ENCODE data around the gene WDFY1.

WDFY1 gene

DNA sequence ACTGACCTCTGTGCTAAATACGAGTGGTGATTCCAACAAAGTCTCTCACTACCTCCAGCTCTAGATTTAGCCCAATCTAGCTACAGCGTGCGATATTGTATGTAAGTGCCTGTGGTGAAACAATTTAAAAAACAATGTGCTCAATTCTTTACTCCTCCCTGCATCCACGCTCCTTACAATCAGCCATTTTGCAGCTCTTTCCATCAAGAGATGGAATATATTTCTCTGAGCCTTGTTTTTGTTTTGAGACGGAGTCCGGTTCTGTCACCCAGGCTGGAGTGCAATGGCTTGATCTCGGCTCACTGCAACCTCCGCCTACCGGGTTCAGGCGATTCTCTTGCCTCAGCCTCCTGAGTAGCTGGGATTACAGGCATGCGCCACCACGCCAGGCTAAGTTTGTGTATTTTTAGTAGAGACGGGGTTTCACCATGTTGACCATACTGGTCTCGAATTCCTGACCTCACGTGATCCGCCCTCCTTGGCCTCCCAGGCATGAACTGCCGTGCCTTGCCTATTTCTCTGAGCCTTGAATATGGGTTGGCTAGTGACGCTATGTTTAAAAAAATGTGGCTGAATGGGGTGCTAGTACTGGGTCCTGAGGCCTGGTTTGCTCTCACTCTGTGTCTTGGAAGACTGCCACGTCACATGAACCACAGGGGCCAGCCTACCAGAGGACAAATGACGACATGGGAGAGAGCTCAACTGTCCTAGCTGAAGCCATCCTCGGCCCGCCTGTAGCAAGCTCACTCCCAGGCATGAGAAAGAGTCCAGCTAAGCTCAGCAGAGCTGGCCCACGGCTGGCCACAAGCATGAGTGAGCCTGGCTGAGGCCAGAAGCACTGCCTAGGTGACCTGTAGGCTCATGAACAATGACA, 14.8 kb downstream of the WDFY1 start:
- DNase-seq (ENCODE audit: low read depth): no peak

DNA sequence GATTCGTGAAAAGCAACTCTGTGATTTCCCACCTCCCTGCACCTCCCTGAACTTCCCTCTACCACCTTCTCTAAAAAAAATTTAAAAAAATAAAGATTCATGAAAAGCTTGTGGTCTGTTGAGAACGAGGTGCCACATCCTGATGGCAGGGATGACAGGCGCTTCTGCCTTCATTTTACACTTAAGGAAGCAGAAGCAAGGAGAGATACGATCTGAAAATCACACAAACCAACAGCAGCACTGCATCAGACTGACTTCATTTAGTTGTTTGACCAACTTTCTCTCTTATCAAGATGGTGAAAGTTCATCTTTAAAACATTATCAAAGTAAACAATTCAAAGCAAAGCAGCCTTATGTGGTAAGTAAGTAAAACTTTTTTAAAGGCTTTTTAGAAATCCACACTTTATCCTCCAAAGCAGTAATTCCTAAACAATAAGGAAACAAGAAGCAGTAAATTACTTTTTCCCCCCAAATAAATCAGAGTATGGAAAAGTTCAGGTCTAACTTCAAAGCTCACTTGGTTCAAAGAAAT, 15.5 kb downstream of the WDFY1 start:
- no peak for DNase-seq (ENCODE audit: low read depth)

GRCh38 chr2:223928113-223929006, 16.8 kb downstream of the WDFY1 start:
- no peak for DNase-seq (ENCODE audit: low read depth)

DNA sequence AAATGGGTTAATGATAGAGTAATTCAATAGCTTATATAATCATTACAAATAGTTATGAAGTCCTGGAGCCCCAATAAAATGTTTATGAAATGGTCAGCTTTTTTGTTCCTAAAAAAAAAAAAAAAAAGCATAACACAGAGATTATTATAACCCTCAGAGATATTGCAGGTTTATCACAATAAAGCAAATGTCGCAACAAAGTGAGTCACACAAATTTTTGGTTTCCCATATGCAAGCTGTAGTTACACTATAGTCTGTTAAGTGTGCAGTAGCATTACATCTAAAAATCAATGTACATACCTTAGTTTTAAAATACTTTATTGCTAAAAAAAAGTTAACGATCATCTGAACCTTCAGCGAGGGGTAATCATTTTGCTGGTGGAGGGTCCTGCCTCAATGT, 20.0 kb downstream of the WDFY1 start:
- DNase-seq (ENCODE audit: low read depth): no peak

- no peak for DNase-seq (ENCODE audit: low read depth)
Measured at GRCh38 chr2:223923976-223924375, 21.2 kb downstream of the WDFY1 start.

DNA sequence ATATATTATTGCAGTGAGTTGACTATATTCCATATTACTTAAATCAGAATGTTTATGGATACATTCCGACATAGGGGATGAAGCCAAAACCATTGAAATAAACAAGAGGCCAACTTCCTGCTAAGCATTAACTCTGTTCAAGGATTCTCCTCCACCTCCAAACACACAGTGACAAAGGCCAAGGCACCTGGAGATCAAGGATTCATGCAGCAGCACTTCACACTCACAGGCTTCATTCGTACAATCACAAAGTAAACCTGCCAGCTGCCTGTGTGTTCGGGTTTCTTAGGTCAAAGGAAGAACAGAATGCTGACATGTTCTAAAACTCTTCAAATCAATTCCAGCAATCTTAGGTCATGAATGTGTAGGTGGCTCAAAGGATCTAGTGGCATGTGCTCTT, 22.8 kb downstream of the WDFY1 start:
- DNase-seq (ENCODE audit: low read depth): no peak

- no peak for DNase-seq (ENCODE audit: low read depth)
Measured at GRCh38 chr2:223921204-223921603, 23.9 kb downstream of the WDFY1 start.

- DNase-seq (ENCODE audit: low read depth): no peak
Measured at GRCh38 chr2:223920109-223920508, 25.0 kb downstream of the WDFY1 start.

GRCh38 chr2:223918671-223919134, 26.4 kb downstream of the WDFY1 start:
- DNase-seq (ENCODE audit: low read depth): no peak

DNA sequence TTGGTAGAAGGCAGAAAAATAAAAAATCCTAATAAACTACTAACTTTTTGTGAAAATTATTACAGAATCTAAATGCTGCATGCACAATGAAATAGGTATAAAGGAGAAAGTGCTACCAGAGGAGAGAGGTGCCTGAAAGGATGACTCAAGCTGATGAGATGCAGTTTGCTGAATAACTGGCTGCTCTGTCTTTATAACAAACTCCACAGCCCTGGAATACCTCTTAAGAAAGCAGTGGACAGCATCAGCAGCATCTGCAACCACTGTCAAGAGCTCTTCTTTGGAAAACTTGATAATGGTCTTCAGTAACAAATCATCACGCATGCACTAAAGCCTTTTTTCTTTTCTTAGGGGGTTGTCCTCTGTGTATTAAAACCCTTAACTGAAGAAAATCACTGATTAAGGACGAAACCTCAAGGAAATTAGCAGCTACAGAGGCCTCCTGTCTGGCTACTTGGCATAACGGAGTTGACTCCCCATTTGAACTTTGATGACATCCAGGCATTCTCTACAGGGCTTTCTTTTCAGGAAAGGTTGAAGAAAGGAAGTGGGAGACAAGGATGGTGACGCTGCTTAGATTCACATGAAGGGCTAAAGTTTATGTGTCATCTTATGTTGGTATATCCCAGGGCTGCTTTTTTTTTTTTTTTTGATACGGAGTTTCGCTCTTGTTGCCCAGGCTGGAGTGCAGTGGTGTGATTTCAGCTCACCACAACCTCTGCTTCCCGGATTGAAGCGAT, 28.8 kb downstream of the WDFY1 start:
- no peak for DNase-seq (ENCODE audit: low read depth)

DNA sequence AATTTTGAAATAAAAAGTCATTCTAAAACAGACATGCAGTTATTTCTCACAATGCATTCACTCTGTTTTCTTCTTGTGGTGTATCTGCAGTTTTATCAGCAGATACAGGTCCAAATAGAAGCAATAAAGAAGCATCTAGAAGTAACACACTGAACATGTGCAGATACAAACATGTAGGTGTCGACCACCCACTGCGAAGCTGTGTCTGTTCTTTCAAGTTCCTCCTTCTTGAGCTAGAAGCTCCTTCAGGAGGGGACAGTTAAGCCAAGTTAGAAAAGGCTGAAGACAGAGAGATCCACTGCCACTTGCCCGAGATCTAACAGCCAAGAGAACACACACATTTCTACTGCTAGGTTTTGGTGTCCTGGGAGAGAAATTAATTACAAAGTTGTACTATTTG, 30.1 kb downstream of the WDFY1 start:
- no peak for DNase-seq (ENCODE audit: low read depth)

DNA sequence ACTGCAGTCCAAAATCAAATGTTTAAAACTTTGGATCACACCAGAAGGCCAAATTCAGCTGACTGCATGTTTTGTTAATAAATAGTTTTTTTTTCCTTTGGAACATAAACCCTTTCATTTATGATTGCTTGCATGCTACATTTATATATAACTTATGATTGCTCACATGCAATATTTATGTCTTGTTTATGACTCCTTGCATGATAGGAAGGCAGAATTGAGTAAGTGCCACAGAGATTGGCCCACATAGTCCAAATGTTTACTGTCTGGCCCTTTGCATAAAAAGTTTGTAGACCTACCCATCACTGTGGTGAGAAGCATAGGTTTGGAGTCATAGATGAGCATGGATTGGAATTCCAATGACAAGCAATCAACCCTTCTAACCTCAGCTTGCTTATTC, 30.8 kb downstream of the WDFY1 start:
- DNase-seq (ENCODE audit: low read depth): no peak

DNA sequence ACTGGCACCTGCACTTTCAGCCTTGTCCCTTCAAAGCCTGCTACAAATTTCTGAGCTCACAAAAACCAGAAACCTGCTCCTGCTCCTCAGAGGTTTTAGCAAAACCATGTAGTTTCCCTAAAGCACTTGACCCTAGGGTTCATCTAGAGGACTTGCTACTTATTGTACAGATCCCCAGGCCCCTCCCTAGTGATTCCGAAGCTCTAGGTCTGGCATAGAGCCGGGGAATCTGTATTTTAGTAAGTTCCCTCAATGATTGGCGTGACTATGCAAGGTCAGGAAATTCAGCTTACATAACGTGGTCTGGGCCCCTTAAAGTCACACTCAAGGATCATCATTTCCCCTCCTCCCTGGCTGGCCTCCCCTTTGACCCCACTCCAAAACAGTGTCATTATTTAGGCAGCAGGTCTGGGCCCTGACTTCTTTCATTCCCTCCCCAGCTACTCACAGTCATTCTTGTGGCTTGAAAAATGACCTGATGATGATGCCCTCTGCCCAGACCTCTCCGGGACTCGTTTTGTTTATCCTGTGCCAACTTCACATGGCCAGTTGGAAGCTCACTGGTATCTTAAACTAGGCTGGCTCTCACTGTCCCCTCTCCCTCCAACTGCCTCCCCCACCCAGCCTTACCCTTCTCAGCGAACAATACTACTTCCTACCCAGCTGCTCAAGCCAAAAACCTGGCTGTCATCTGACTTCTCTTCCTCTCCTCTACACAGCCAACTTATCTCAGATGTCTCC, 36.0 kb downstream of the WDFY1 start:
- DNase-seq (ENCODE audit: low read depth): no peak

- DNase-seq (ENCODE audit: low read depth): no peak
Measured at GRCh38 chr2:223908304-223908998, 36.7 kb downstream of the WDFY1 start.

DNA sequence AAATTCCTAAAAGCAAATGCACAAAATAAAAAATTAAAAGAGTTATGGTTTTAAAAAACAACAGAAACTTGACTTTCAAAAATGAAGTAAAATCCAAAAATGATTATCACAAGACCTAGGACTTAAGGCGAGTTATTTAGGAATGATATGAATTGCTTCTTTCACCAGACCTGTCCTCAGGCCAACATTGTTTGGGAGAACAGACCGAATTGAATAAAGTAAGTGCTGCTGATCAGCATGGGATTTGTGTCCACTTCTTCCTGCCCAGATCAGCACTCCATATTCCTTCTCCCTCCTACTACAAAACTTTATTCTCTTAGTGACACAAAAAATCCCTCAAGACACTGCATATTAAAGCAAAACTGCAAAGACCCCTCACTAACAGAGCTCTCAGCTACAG, 39.1 kb downstream of the WDFY1 start:
- no peak for DNase-seq (ENCODE audit: low read depth)

- no peak for DNase-seq (ENCODE audit: low read depth)
Measured at GRCh38 chr2:223901854-223902253, 43.3 kb downstream of the WDFY1 start.

DNA sequence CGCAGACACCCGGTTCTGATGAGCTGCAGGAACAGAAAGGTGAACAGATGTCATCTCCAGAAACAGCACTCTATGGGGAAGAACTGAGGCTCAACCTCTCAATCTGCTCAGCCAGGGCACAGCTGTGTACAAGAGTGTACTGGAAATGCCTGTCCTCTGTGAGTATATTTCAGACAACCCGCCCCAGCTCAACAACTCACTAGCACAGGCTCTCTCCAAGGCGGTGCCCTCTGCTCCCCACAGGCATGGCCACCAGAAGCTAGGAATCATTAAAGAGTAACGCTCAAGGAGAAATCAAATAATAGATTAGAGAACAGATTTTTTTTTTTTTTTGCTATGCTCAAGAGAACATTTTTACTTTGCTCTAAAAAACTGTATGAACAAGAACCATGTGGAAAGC, 43.8 kb downstream of the WDFY1 start:
- DNase-seq (ENCODE audit: low read depth): no peak

DNA sequence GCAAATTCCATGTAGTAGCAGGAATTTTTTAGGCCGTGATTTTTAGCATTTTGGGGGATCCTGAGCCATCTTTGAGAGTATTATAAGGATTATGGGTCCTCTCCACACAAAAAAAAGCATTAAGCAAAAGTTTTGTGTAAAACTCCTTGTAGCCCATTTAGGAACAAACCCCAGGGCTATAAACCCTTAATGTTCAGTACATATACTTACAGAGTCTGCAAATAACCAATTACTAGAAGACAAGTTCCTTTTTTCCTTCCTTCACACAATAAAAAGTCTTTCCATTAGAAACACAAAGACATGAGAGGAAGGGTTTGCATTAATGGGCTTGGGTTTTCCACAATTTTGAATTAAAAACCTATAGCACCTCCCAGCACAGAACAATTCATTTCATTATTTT, 44.6 kb downstream of the WDFY1 start:
- no peak for DNase-seq (ENCODE audit: low read depth)

DNA sequence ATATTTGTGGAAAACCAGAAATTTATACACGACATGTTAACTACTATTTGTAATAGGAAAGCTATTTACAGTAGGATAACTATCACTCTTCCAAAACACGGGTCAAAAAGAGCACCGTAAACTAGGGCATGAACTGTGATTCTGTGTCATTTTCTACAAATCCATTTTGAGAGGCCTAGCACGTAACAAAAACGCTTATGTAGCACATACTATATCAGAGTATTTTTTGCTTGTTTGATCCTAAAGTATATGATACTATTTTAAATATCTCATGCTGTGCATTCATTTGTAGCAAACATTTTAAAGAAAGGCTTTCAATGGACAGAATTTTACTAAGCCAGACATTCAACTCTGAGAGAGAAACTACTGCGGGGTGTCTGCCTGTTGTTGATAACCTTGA, 45.1 kb downstream of the WDFY1 start:
- no peak for DNase-seq (ENCODE audit: low read depth)

GRCh38 chr2:223897669-223898330, 47.3 kb downstream of the WDFY1 start:
- no peak for DNase-seq (ENCODE audit: low read depth)
